Epidermal melanocyte (primary cell): ENCODE results near the gene PSMC1.
"Not testable (repeated sequence)": the region's sequence is repeated elsewhere in the genome, so short reads cannot be mapped to it uniquely, and the experiment has no call there.

Source experiments
- DNase-seq: peaks from one replicate; pipeline ENCODE4 v3.0.0; 2011; ENCODE audit warnings: low spot score; ENCODE audit not compliant: insufficient read length

The PSMC1 gene

DNA sequence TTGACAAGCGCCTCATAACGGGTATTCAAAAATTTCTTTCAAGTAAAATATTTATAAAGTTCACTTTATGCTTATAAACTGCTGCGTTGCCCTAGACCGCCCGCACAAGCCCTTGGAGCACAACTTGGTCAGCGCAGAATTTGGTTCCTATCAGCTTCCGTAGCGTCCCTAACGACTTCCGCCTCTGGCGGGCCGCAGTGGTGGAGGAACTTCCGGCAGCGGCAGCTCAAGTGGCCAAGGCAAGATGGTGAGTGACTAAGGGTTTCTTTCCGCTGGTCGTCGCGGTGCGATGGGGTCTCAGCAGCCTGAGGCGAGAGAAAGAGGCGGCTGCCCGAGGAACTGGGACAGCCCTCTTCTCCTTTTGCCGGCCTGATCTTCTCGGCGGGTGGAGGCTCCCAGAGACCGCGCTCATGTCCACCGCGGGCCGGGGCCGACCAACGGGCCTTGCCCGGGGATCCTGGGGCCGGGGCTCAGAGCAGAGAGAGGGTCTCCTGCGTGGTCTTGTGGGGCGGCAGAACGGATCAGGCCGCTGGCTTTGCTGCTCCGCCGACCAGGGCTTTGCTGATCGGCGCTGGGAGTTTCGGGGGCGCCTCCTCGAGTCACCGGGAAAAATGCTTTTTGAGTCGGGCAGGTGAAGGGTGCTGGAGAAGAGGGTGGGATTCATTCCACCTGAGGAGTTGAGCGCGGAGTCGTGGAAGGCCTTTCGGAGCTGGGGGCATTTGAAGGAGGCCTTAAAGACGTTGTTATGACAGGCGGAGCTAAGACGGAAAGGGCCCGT is at the start of gene PSMC1:
Gene PSMC1 (plus strand): TSS at position 200 of the 778 bp plus-strand sequence. CDS start 45 bp downstream, at position 245.
- DNase-seq = peak; percentile 92

DNA sequence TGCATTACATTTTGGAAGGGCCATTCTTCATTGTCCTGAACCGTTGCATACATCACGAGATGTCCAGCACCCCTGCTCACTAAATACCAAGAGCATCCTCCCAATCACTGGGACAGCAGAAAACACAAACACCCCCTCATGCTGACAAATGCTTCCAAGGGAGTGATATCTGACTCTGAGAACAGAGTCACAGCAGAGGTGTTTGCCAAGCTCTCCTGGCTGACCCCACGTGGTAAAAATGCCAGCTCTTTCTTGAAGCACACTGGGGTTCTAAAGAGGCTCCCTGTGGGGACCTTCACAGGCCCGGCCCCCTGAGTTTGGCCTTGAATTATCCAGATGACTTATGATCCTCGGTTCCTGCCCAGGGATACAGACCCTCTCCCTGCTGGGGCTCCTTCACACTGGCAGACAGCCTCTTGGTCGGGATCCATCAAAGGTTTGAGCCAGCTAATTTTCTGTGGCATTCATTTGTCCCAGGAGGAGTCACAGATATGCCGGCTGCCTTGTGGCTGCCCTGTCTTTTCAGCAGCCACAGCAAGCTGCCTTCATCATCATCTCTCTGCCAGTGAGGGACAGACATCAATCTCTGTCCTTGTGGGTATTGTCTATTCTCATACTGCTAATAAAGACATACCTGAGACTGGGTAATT is 43.1 kb upstream of the PSMC1 start:
- no peak for DNase-seq

DNA sequence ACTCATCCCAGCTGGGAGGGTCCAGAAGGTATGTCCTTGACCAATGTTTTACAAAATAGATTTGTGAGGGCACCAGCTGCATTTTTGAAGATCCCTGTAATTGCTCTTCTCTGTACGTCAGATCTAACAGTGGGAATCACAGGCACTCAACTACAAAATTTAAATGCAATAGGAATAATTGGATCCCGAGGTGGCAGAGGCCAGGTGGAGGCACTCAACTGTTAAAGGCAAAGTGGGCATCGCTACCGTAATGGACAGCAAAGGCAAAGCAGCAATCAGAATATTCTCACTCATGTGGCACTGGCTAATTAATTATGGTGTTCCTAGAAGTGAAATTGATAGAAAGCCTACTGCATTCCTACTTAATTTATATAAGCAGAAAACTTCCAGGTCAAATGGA is 27.9 kb upstream of the PSMC1 start:
- DNase-seq = no peak

DNA sequence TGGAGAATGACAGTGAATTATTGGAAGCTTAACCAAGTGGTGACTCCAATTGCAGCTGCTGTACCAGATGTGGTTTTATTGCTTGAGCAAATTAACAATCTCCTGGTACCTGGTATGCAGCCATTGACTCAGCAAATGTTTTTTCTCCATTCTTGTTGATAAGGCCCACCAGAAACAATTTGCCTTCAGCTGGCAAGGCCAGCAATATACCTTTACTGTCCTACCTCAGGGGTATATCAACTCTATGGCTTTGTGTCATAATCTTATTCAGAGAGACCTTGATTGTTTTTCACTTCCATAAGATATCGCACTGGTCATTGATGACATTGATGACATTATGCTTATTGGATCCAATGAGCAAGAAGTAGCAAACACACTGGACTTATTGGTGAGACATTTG is 26.4 kb upstream of the PSMC1 start:
- not testable (repeated sequence) for DNase-seq

DNA sequence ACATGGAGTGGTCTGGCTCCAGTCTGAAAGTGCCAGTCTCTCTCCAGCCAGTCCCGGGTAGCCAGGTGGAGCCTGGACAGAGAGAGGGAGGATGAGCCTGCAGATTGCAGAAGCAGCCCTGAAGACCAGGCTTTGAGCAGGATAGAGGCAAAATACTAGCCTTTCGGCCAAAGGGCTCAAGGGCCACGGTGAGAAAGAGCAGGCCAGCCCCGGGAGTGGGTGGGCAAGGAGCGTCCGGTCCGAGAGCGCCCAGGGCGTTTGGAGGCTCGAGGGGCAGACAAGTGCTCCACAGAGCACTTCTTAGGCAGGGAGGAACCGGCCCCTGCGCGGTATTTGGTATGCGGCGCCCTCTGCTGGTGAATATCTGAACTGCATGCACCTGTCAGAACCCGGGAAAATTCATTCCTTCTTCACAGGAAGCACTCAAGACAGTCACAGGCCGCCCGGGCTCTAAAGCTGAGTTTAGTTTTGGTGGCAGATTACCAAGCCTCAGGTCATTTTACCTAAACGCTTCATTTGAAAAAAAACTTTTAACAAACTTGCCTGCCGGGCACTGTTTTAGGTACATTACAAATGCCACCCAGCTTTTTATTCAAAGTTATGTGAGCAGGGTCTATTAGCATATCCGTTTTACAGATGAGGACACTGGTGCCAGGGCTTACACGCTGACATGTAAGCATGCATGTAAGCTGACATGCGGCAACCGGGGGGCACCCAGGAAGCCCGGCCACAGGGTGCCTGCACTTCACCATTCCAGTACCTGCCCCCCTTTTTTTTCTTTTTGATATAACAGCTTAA is 21.0 kb upstream of the PSMC1 start:
- peak; percentile 25 for DNase-seq

DNA sequence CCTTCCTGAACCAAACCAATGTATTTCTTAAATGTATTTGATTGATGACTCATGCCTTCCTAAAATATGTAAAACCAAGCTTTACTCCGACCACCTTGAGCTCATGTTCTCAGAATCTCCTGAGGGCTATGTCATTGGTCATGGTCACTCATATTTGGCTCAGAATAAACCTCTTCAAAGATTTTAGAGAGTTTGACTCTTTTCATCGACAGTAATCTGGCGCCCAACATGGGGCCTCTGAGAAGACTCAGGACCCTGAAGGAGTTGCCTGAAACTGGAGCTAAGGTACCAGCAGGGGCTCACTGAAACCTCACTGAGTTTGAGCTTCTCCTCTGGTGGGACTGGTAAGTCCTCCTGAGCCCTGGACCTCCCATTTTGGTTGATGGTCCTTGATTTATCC is 17.2 kb upstream of the PSMC1 start:
- no peak for DNase-seq

DNA sequence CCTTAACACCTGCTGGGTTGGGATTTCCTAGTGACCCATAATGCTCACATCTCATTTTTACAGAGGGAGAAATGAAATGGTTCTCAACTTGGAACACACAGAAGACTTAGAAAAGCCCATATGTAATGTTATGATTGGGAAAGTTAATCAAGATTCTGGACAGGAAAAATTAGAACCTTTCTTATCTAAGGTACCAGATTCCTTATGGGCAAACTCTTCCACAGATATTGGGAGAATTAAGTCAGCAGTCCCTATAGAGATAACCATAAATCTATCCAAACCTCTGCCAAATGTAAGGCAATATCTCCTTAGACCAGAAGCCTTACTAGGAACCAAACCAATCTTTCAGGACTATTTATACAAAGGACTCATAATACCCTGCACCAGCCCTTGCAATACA is 13.9 kb upstream of the PSMC1 start:
- DNase-seq = no peak

DNA sequence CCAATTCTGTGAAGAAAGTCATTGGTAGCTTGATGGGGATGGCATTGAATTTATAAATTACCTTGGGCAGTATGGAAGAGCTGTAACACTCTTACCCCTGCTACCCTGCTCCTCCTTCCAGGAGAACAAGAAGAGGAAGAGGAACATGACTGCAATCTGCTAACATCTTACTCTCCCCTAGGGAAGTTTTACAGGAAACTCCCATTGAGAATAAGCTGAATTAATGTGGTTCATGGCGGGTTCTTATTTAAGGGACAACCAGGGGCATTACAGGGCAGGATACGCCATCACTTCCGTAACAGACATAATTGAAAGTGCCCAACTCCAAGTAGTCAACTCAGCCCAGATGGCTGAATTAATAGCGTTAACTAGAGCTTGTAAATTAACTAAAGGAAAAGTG is 9.4 kb upstream of the PSMC1 start:
- DNase-seq = no peak

DNA sequence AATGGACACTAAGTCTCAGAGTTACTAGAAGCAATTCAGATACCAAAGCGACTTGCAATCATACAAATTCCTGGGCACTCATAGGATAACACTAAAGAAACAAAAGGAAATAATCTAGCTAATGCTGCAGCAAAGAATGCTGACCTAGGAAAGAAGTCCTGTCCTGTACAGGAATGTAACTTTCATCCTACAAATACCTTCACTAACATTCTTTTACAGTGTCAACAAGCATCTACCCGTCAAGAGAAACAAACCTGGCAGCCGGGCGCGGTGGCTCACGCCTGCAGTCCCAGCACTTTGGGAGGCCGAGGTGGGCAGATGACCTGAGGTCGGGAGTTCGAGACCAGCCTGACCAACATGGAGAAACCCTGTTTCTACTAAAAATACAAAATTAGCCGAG is 8.9 kb upstream of the PSMC1 start:
- not testable (repeated sequence) for DNase-seq

DNA sequence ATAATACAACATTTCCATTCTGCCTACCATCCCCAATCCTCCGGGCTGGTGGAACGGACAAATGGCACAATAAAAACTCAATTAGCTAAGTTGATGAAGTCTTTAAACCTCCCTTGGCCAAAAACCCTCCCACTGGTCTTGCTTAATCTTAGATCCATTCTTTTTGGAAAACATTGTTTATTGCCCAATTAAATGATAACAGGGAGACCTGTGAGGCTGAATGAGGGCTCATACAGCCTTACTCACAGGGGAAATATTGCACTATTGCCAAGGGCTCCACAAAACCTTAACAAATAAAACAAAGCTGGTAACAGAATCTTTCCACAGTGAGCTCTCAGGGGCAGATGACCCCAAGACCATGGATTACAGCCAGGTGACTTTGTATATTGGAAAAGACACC is 7.8 kb upstream of the PSMC1 start:
- no peak for DNase-seq

DNA sequence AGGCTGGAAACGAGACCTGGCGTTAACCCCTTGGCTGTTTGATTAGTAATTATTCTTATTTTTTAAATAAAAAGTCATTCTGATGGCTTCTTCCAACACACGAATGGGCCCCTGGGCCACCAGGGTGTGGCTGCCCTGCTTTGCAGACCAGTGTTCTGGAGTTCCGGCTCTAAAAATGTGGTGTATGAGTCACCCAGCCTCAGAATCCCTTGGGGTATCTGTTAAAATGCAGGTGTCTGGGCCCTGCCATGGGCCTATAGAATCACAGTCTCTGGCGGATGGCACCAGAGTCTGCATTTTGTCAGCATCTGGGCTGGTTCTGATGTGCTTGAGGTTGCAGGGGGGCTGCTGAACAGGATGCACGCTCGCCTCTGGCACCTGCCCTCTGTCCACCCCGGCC is 2.5 kb upstream of the PSMC1 start:
- no peak for DNase-seq

DNA sequence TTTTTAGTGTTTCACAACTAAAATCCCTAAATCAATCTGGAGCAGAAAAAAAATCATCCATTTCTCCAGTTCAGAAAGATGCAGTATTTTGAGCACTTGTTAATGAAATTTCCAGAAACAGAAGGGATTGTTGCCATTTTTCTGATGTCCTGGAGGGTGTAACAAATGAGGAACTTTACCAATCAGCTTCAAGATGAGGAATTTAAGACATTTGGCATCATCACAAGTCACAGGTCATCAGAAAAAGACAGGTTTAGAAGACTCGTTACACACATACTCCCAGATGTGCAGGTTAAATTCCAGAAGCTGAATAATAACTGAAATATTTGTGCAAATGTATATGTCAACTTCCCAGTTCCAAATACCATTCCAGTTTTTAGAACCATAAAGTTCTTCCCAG is 482 bp upstream of the PSMC1 start:
- no peak for DNase-seq

DNA sequence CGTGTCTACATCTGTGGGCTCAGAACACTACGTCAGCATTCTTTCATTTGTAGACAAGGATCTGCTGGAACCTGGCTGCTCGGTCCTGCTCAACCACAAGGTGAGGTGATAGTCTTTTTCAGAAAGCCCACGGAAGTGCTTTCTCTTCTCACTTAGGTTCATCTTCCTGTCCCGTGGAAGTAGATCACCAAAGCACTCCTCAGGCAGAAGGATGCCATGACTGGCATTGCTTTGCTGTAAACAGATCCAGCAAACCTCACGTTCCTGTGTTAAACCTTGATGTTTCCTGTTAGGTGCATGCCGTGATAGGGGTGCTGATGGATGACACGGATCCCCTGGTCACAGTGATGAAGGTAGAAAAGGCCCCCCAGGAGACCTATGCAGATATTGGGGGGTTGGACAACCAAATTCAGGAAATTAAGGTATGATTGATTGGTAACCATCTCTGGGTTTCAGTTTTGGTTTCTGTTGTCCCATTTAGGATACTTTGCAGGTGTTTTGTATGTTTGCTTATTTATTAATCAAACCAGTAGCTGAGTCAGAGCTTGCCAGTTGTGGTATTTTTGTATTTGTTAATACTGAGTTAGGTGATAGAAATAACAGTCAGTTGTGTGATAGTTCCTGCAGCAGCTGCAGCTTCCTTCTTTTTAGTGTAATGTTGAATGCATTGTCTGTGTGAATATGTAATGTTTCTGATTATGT is 7.5 kb downstream of the PSMC1 start:
- DNase-seq = no peak

DNA sequence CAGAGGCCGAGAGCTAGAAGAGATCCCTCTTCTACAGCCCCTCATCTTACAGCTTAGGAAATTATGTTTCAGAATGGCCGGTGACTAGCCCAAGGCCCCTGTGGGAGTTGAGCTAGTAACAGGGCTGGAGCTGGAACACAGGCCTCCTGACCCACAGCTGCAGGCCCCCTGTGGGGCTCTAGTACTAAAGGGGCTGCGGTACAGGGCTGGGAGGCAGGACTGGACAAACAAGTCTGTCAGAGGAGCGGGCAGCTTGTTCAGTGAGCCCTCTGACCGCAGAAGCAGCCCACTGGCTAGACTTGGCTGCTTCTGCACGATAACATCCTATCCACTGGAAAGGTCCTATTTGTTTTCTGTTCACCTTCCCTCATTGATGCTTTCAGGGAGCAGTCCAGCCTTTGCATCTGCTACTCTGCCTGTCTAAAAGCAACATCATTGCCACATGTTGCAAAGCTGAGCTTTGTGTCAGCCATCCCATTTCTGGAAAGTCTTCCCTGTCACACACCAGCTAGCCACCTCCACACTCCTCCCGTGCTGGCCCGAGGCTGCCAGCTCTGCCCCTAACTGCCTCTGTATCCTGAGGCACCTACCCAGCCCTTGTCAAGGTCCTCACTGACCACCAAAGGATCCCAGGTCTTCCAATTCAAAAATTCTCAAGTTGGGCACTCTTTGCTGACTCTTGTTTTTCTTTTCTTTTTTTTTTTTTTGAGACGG is 10.2 kb downstream of the PSMC1 start:
- no peak for DNase-seq

DNA sequence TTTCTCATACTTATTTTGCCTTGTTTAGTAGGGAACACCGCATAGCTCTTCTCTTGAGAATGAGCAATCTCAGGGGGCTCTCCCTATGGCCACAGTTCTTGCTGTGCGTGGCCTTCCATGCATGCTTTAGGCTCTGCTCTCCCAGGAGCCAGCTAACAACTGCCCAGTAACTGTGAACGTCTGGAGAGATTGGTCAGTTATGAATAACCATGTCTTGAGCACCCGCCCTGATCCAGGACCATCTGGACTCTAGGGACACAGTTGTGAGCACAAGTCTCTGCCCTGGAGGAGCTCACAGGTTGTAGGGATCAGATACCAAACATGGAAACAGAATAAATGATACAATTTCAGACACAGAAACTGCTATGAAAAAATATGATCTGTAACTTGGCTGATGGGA is 12.1 kb downstream of the PSMC1 start:
- DNase-seq = no peak

DNA sequence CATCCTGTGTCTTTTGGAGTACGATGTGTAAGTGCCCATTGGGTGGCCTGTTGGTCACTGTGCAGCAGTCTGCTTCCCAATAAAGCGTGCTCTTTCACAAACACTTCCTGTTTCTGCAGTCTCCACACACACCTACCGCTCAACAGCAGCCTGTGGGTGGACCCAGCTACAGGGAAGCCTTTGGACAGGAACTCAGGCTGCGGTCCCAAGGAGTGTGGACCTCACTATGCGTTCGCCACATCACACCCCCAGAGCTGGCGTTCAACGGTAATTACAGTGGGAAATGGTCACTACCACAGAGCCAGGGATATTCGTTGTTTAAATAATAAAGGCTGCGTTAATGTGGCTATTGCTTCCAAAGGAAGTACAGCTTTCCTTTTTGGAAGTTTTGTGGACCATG is 16.2 kb downstream of the PSMC1 start:
- DNase-seq = no peak

DNA sequence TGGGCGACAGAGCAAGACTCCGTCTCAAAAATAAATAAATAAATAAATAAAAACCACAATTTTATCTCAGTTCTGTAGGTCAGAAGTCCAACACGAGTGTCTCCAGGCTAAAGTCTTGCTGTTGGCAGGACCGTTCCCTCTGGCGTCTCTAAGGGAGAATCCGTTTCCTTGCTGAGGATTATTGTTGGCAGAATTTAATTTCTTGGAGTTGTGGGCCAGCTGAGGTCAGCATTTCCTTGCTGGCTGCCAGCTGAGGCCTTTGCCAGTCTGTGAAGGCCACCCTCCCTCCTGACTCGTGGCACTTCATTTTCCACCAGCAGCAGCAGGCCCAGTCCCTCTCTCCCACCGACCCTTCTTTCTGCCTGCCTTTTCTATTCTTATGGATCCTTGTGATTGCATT is 17.2 kb downstream of the PSMC1 start:
- DNase-seq = no peak

DNA sequence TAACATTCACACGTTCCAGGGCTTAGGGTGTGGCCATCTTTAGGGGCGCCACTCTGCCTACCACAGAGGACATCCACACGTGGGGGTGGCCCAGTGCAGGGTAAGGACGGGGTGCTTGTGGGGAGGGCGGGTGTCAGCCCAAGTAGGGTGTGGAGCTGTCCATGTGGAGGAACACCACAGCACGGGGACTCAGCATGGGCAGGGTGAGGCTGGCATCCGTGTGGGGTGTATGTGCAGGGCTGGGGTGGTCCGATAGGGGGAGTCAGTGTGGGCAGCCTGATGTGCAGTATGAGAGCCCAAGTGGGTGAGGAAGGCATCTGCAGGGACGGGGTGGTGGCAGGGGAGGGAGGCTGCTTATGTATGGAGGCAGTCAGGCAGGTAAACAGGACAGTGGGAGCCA is 17.7 kb downstream of the PSMC1 start:
- no peak for DNase-seq

DNA sequence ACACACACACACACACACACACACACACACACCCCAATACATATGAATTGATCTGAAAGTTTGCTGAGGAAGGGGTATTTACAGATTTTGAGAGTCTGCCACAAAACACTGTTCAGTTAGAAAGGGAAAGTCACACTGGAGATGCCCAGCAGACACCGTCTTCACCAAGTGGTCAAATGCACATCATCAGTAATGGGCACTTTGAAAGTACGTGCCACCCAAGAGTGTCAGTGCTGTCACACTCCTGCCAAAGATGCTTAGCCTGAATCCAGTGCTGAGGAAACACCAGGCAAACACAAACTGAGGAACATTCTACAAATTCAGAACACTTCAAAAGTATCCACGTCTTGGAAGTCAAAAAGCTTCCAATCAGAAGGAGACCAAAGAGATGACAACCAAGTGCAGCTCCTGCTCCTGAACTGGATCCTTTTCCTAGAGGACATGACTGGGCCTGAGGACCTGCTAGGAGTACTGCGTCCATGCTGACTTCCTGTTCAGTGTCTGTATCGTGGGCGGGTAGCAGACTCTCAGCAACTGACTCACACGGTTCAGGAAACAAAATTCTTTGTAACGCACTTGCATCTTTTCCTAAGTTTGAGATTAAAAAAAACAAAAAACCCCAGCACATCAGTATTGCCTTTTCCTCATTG is 18.6 kb downstream of the PSMC1 start:
- DNase-seq = no peak

DNA sequence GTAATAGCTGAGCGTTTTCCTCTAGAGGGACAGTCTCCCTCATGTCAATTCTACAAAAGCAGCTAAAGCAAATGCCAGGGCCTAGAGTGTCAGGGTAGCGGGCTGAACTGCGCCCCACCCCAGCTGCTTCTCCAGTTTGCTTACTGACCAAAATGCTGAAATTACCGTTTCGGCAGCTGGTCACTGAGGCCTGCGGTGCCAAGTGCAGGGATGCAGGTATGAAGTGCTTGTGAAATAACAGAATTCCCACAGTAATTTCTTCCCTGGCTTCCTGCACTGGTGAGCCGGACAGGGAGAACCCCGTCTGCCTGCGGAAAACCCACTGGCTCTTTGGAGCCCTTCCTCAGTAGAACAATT is 19.1 kb downstream of the PSMC1 start:
- DNase-seq = no peak

DNA sequence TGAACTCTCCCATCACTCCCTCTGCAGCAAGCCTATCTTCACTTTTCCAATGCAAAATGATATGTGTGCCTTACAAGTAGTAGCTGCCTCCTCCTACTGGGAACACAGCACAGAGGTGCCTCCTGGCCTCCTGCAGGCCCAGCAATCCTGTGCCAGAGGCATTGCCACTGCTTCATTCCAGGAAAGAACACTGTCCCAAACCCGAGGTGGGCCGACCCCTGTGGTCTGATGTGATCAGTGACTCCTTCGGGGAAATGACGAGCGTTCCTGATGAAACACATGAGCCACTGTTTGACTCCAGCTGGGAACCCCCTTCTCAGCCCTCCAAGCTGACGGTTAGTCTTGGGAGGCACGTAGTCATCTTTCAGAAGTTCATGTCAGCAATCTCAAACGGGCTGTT is 19.5 kb downstream of the PSMC1 start:
- no peak for DNase-seq
